Stimulated activated naive CD4-positive, alpha-beta T cell treated with Interleukin-2 at 50 U/mL for 16 hours (primary cell): ENCODE data around the gene RNF212.
"Not testable (repeated sequence)": the region's sequence is repeated elsewhere in the genome, so short reads cannot be mapped to it uniquely, and the experiment has no call there.

ENCODE experiments used
- DNase-seq: peaks from one replicate; lab custom pipeline; 2025; lab: John Stamatoyannopoulos, UW

Gene RNF212

DNA sequence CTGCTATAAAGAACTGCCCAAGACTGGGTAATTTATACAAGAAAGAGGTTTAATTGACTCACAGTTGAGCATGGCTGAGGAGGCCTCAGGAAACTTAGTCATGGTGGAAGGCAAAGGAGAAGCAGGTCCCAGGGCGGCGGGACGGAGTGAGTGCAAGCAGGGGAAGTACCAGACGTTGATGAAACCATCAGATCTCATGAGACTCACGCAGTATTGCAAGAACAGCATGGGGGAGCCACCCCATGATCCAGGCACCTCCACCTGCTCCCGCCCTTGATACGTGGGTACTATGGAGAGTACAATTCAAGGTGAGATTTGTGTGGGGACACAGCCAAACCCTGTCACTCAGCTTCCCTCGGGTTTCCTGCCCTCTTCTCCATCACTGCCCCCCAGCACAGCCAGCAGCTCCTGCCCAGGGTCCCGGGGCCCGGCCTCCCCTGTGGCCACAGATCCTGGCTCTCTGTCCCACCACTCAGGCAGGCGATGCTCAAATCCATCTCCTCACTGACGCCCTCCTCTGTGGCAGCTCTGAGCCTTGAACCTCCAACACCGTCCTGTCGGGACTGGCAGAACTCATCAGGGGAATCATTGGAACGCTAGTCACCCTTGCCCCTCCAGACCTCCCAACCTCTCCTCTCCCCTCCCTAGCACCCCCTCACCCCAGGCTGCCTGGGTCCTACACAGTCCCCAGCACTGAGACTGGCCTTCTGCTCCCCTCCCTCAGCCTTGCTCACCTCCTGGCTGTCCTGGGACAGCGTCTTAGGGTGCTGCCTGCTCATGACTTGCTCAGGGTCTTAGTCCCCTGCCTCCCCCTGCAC lies 64.4 kb downstream of the RNF212 start:
- no peak for DNase-seq

DNA sequence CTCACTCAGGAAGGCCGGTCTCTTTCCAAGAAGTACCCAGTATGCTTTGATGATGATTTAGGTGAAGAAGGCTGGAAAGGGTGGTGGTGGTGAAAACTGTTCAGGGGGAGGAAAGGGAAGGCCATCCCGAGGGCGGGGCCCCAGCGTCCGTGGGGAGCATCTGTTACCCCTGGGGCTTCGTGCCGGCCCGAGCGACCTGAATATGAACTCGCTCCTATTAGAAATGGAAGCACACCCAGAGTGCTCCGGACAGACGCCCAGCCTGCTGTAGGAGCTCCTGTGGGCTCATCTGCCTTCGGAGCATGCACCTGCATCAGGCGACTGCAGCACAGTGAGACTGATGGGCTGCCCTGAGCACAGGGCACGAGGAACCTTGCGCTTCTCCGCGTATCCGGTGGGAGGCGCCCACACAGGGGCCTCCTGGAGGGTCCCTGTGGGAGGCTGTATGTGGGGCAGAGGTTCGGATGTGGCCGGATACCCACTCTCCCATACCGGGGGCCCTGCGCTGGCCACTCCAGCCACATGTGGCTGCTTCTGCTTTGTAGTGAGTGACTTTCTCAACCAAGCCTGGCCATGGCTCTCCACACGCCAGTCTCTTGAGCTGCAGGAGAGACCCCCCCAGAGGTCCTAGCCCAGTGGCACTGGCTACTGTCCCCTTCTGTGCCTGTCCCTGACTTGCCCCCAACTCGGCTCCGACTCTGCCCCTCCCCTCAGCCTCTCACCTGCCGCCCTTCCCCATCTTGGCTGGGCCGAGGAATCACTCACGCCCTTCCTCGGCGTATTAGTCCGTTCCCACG lies 65.2 kb downstream of the RNF212 start:
- no peak for DNase-seq

DNA sequence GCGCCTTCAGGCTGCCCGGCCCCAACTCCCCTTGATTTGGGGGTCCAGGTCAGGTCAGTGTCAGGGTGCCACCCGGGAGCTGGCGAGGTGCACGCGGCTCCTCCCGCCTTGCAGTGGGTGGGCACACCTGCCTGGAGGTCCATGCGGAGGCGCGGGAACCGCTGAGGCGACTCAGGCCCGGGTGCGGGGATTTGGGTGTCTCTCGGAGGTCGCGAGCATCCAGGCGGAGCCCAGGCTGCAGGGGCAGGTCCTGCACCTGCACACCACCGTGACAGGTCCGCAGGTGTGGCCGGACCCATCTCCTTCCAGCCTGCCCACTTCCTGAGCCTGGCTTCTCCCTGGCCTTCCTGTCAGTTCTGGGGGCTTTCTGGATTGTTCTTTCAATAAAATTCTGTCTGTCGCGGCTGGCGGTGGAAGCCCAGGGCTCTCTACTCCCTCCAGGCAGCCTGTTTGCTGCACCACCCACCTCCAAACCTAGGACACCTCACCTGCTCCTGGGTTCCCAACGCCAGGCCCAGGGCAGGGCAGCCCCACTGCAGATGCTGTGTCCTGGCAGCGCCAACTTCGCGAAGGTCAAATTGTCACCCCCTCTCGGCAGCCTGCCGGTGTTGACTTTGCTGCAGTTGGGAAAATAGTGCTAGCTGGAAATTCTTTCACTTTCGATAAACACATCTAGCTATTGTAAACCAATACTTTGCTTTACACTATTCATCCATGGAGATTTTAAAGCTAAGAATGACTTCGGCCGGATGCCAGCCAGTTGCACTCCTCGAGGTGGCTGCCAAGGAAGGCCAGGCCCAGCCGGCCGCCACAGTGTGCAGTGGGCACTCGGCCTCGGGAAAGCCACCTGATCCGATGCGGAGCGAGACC lies 66.0 kb downstream of the RNF212 start:
- no peak for DNase-seq

DNA sequence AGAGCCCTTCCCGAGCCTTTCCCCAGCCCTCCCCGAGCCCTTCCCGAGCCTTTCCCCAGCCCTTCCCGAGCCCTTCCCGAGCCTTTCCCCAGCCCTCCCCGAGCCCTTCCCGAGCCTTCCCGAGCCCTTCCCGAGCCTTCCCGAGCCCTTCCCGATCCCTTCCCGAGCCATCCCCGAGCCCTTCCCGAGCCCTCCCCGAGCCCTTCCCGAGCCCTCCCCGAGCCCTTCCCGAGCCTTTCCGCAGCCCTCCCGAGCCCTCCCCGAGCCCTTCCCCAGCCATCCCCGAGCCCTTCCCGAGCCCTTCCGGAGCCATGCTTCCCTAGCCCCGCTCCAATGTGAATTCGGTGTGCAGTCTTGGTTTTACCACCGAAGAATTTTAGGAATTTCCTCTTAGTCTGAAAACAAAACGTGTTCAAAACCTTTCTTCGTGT lies 66.8 kb downstream of the RNF212 start:
- DNase-seq, result not testable (repeated sequence)

DNA sequence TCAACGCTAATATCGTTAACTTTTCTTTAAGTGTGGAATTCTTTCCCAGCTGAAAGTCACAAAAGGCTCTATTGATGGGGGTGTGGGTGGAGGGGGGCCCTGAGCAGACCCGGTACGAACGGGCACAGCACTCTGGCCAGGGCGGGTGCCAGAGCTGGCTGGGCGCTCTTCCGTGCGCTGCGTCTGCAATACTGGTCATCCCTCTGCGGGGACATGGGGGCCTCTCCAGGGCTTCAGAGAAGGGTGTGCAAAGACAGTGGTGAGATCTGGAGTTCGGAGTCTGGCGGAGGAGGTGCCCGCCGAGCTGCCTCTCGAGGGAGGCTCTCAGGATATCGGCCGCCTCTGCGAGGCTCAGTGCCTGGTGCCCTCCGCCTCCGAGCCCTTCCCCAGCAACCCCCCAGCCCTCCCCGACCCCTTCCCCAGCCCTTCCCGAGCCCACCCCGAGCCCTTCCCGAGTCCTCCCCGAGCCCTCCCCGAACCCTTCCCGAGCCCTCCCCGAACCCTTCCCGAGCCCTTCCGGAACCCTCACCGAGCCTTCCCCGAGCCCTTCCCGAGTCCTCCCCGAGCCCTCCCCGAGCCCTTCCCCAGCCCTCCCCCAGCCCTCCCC lies 67.7 kb downstream of the RNF212 start:
- DNase-seq, result no peak

DNA sequence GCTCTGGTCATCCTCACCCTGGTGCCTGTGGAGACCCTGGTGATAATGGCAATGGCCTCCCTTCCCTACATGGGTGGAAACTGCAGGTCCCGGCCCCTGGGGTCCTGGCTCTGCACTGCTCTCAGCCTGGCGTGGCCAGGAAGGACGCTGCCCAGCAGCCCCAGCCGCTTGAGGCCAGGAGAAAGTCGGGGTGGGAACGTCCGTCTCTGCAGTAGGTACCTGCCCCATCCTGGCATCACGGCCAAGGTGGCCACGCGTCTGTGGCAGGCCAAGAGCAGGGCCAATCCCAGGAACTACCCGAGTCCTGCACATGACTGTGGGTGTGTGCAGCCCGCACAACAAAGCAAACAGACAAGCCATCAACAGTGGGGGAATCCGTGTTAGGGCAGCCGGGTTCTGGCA lies 68.2 kb downstream of the RNF212 start:
- no peak for DNase-seq

DNA sequence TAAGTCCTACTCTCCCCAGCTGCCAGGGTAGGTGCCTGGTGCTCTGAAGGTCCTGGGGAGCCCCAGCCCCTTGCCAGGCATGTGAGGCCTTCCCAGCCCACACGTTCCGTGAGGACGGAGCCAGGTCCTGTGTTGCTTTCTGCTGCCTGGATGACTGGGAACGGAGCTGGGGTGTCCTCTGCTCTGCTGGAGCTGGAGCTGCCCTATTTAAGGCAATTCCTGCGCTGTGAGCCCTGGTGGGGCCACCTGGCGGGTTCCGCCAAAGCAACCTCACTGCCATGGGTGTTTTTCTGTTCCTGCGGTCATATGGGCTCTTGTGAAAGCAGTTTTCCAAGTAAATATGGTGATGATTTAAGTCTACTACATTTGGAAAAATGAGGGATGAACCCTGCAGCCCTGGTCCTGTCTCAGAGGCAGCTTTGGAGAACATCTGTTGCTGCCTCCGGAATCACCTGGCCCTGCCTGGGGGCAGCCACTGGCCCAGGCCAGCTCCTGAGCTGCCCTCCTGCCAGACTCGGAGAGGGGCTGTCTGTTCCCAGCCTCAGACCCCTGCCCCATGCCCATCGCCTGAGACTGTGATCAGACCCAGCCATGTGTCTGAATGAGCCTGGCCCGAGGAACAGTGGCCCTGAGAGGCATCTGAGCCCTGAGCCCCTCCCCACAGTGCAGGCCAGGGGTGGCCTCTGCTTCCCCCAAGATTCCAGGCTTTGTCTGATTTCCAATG lies 68.7 kb downstream of the RNF212 start:
- no peak for DNase-seq

DNA sequence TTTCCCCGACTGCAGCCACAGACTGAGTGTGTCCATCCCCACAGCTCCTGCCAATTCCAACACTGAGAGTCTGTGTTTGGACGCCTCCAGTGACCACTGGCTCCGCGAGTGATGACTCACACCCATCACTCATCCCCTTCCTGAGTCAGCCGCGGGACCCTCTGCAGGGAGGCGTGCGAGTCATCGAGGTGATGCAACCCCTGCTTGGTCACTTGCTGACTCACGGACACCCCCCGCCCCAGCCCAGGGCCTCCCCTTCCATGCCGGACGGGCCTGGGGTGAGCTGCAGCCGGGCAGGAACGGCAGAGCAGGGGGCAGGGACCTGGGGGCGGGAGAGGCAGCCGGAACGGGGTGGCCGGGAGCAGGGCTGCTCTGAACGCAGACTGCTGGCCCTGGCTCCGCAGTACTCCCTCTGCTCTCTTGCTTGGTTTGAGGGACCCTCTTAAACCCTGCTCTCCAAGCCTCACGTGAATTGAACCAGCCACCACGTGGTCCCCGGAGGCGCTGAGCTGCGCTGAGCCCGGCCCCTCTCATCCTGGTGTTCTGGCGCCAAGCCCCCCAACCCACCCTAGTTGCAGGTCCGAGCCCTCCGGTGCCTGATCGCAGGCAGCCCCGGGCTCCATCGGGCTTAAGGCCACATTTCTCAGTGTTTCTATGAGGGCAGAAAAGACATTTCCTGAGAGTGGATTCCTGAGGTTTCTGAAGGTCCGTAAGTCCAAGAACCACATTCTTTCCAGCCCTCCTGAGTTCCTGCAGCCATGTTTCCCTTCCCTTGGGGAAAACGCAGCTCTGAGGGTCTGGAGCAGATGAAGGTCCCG lies 69.5 kb downstream of the RNF212 start:
- DNase-seq, result no peak

DNA sequence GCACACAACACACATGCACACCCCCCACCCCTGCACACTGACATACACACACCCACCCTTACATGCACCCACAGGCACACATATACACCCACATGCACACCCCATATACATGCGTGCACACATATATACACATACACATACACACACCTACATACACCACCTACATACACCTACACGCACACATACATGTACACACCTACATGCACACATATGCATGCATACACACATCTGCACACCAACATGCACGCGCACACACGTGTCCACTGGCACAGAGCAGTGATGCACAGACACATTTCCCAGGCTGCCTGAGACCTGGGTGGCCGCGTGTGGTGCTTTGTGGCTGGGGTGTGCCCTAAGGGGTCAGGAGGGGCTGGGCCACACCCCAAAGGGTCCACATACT lies 70.2 kb downstream of the RNF212 start:
- DNase-seq, result no peak

DNA sequence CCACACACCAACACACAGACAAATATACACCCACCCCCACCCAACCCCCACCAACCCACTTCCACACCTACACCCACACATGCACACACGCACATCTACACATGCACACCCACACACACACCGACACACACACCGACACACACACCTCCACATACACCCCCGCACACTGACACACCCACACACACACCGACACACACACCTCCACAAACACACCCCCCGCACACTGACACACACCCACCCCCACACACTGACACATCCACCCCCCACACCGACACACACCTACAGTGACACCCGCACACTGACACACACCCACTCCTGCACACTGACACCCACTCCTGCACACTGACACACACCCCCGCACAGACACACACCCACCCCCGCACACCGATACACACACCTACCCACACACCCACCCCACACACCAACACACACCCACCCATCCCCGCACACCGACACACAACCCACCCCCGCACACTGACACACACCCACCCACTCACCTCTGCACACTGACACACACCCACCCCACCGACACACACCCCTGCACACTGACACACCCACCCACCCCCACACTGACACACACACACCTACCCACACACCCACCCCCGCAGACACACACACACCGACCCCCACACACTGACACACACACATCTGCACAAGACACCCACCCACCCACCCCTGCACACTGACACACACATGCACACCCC lies 70.9 kb downstream of the RNF212 start:
- no peak for DNase-seq

DNA sequence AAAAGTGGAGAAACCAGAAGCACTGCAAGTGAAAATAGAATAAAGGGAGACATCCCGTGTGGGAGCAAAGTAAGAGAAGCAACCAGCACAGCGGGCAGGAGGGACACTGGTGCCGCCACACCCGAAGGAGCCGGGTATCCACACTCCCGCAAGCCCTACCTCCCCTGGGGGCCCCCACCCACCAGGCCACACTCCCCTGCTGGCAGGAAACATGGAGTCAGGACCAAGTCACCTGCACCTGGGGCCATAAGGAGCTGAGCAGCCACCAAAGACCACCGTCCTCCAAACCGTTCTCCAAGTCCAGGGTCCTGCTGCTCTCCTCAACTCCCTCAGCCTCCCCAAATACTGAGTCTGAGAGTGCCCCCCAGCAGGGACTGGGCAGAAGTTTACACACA lies 71.4 kb downstream of the RNF212 start:
- no peak for DNase-seq

DNA sequence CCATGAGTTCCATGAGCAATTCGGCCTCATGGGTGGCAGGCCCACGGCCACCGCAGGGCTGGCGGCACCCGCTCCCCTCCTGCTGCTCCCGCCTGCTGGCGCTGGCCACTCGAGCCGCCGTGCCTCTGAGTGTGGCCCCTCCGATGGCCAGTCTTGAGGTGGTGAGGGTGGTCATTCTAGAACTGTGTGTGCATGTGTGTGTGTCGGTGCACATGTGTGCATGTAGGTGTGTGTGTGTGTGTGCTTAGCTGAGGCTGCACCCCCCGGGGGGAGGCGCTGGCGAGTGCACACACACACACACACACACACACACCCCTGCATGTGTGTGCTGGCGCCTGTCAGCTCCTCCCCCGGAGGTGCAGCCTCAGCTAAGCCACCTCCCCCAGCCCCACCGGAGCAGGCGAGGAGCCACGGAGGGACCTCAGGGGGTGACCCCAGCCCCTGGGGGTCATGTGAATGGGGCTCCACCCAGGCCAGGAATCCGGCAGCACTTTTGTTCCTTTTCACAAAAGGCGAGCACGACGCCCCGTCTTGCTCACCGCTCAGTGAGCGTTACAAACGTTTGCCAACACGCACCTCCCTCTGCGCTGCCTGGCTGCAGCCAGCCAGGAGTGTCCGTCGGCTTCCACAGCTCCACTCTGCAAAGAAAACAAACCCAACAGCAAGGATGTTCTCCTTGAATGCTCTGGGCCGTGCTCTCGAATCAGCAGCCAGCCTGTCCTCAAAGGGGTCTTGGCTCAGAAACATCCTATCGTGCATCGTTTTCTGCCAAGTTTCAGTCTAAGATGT lies 72.0 kb downstream of the RNF212 start:
- DNase-seq, result no peak

DNA sequence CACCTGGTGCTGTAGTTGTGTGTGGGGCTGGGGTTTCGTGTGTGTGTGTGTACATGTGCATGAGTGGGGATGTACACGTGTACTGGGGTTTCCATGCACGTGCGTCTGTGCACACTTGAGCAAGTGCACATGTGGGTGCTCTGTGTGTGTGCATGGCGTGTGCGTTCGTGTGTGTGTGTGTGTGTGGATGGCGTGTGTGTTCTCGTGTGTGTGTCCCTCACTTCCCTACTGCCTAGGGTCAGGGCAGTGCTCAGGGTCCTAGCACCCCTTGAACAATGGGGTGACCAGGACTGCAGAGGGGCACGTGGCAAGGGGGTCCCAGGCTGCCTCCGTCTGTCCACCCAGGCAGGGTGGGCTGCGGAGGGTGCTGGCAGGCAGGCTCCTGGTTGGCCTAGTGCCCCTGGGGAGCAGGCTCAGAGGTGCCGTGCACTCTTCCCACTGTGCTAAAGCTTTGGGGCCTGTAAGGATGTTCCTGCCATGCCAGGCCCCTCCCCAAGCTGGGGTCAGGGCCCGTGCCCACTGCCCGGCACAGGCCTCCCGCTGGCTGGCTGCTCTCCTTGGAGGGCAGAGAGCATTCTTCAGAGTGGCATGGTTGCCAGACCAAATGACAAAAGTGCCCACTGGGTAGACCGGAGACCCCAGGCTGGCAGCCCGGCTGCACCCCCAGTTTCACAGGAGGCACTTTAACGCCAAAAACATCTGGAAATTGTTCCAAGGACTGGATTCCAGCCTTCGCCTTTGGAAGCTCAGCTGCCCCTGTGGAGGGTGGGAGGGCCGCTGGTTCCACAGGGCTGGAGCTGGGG lies 72.8 kb downstream of the RNF212 start:
- no peak for DNase-seq

DNA sequence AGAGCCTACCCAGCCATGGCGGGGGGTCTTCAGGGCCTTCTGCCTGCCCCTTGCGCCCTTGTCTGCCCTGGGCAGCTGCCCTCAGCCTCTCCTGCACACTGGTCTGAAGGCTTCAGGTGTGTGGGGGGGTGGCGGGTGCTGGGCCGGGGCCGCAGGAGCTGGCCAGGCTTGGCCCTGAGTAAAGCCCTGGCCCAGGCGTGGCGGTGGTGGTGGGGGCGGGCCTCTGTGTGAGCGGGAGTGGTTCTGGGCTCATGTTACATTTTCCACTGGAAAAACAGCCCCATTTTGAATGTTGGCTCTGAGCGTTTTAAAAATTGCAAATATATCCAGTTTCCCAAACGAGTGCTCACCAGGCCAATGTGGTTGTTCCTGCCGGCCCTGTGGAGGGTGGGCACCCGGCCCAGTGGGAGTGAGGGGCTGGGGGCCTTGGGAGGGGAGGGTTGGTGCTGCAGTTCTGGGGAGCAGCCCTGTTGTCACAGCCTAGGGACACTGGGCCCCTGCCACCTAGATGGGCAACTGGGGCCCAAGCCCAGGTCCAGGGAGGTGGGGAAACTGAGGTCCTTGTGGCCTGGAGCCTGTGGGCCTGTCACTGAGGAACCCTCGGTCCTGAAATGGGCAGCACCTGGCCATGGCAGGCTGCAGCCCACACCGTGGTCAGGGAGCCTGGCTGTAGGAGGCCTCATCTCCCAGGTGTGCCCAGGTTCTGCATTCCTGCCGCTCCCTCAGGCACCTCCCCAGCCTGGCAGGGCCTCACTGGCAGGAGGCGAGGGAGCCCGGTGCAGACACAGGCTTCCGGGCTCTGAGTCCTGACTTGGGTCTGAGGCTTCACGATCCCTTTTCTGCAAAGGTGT lies 73.6 kb downstream of the RNF212 start:
- no peak for DNase-seq

DNA sequence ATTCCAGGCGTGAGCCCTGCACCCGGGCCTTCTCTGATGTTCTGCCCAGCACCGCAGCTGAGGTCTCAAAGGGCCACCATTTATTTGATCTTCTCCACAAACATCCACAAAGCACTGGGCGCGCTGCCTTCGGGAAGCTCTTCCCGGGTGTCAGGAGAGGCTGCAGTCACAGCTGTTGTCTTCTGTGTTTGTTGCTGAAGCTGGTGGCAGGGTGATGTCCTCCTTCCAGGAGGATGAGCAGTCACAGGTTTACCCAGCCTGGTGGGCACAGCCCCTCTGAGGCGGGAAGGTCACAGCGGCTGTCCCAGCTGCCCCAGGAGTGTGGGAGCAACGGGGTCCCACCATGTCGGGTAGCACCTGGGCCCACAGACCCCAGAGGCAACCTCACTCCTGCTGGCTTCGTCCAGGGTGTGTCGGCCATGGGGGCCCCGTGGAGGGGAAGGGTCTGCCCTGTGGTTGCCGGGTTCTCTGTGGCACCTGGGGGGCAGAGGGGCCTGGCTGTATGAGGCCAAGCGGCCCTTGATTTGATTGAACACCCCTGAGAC lies 74.3 kb downstream of the RNF212 start:
- DNase-seq, result no peak

DNA sequence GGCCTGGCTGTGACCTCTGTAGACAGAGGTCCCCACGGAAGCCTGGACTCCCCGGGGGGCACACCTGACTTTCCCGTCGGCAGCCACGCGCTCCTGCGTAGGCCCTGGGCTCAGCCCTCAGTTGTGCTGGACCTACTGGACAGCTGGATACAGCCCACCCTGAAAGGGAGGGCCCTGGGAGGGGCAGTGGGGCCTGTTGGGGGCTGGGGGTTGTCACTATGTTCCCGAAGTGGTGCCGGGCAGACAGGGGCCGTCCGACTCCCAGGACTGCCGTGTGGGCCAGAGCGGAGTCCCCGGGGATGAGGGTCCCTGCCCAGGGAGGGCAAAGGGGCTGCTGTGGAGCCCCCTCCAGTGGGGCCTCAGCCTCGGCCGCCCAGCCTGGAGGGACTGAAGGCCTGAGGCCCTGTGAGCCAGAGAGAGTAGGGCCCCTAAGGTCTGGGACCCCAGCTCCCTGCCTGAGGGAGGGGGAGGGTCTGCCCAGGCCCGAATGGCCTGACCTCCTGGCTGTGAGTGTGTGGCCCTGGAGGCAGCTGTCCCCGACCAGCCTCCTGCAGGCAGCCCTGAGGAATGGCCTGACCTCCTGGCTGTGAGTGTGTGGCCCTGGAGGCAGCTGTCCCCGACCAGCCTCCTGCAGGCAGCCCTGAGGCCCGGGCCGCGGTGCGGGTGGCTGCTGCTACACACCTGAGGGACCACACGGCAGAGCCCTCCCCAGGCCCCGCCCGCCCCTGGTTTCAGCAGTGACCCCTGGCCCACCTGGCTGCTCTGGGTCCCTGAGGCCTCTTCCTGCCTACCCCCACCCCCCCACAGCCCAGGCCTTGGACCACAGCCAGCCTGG lies 76.2 kb downstream of the RNF212 start:
- DNase-seq, result no peak
